Subcutaneous adipose tissue (tissue), 4 donors: ENCODE results near the gene MRPS31. TPM values are rescaled to one million over a fixed set of nuclear protein-coding genes. Genes with fewer than 3 reads are reported as not detected.

ENCODE experiments used
- CTCF ChIP-seq: fragments of 450-650 bp; IDR thresholded peaks from one replicate; pipeline ENCODE4 v1.5.1; 2016; ENCODE audit warnings: low read depth, mild to moderate bottlenecking, control low read depth, antibody characterized with exemption, moderate library complexity
- total RNA-seq, 4 donors: library from RNA; depleted of rRNA; stranded (reverse); fragments of >200 nt; gene quantifications; one replicate each; pipeline ENCODE4 v1.1.0, GENCODE V29; 2016

Gene MRPS31
- total RNA-seq, 4 donors from 2014 or later: 11.5 to 21.5 (median 16.3) TPM

DNA sequence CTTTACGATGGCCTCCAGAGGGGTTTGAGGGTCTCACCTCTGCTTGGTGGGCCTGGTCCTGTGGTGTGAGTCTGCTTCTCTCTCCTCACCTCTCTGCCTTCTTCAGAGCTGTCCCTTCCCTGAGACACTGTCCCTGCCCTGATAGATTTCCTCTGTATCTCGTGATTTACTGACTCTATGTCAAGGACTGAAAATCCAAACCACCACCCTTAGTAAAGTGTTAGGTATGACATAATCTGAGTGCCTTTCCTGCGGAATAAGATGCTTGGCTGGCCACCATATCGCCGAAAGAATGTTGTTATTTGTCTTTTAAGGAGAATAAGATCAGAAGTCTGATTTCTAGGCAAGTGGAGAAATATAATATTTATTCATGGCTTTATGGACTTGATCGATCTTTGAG is 25.7 kb upstream of the MRPS31 start:
- no peak for TF ChIP-seq CTCF

DNA sequence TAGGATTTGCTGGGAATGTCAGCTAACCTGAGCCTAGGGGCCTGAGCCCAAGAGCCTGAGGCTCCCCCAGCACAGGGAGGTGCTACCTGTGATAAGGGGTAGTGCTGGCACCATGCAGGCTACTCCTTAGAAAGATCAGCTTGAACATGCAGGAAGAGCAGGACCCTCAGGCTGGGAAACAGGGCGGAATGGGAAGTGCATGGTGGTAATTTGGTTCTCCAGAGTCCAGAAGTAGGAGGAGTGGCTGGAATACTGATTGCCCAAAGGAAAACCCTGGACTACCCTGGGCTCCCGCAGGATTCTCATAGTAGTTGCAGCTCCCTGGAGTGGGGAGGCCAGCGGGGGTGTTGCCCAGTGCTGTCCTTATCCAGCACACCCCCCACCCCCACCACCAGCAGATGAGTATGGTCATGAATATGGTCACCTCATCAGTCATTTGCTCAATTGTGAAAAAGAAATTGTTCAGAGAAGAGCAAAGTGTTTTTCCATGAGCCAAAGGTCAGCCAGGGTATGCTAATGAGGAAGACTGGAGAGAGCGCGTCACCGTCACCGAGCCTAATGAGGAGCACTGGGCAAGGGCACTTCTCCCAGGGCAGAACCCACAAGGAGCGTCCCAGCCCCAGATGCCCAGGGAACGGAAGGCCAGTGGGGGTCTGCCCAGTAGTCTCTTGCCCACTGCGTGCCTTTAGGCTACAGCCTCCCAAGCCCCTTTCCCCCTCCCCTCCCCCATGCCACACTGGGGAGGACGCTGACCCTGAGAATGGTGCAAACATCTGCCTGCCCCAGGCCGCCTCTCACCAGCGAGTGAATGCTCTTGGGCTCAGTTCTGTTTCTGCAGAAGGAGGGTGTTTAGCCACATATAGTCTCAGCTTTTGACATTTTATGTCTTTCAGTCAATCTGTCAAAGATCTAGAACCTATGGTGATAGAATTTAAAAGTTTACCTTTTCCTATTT is 23.7 kb upstream of the MRPS31 start:
- no peak for TF ChIP-seq CTCF

GRCh38 chr13:40793339-40793738 is 22.3 kb upstream of the MRPS31 start:
- TF ChIP-seq CTCF: no peak

- no peak for TF ChIP-seq CTCF
Observed at GRCh38 chr13:40792284-40793051, 21.5 kb upstream of the MRPS31 start.

DNA sequence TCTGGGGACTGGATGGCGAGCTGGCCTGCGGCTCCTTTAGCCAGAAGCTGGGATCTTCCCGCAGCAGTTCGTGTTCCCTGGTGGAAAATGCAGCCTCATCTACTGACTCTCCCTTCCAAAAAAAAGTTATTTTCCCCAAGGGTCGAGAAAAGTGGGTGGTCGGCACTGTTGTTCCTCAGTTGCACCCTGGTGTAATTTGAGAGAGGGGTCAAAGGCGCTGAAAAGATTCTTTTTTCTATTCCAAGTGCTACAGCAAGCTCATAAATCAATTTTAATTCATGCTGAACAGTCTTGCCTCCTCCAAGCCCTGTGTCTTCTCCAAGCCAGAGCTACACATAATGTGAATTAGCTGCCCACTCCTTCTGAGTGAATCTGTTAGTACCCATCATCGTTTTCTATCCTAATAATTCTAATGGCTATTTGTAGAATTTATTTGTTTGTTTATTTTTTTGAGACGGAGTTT is 19.2 kb upstream of the MRPS31 start:
- no peak for TF ChIP-seq CTCF

DNA sequence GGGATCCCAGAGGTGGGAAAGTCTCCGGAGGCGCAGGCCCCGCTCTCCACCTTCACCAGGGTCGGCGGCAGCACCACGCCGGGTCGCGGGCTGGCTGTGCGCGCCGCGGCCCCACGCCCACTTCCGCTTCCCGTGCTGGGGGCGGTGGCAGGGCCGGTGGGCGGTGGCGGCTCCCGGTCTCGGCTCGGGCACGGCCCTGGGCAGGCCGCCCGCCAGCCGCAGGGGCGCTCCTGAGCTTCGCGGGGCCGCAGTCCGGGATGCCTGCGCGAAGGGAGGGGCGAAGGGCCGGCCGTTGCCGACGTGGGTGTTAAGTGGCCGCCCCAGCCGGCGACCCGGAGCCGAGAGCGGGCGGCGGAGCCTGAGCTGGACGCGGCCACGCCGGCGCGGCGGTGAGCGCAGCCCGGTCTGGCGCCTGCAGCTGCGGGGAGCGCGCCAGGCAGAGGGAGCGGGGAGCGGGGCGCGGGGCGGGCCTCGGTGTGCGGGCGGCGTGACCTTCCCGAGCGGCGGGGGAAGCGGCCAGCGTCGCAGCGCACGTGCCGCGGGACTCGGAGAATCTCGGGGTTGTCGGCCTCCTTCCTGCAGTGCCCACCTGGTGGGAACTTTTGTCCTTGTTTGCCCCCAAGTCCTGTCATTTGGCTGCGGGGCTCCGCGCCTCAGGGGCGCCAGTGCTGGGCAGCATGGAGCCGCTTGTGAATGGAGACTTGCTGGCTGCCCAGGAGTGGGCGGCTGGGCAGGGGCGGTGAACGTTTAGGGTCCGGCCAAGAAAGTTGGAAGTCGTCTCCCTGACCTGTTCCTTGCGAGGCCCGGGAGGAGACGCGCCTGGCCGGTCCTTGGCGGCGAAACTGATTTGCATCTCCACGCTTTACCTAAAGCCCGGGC is 18.5 kb upstream of the MRPS31 start, which contains the start of gene SLC25A15:
Gene SLC25A15, plus strand, starts transcription at position 337 of the 879 bp plus-strand sequence. CDS start 3,616 bp downstream, outside the sequence.
- no peak for TF ChIP-seq CTCF
